Stromal cell of bone marrow (primary cell): ENCODE measurements around the gene RNASE9.
A peak's percentile ranks its signal among the peaks of the same experiment; 100 is the strongest.
"Not testable (repeated sequence)": the region's sequence is repeated elsewhere in the genome, so short reads cannot be mapped to it uniquely, and the experiment has no call there.

Experiments used
- DNase-seq: peaks from one replicate; pipeline ENCODE4 v3.0.0-alpha.2; 2012; ENCODE audit warnings: low read depth

Gene RNASE9

DNA sequence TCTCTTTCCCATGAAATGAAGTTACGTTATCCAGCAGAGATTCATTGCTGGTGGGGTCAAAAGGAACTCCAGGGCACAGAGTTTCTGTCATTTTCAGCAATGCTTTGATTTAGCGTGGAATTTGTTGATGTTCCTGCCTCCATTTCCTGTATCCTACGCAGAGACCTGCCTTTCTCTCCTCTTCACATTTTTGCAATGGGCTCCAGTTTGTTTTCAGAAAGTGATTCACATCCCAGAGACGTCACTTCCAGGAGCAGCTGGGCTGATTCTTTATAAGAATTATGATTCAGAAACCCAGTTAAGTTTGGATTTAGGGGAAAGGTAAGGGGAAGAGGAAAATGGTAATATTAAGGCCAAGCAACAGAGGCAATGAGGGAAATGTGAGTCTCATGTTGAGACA, 43.9 kb downstream of the RNASE9 start:
- peak; percentile 59 for DNase-seq

DNA sequence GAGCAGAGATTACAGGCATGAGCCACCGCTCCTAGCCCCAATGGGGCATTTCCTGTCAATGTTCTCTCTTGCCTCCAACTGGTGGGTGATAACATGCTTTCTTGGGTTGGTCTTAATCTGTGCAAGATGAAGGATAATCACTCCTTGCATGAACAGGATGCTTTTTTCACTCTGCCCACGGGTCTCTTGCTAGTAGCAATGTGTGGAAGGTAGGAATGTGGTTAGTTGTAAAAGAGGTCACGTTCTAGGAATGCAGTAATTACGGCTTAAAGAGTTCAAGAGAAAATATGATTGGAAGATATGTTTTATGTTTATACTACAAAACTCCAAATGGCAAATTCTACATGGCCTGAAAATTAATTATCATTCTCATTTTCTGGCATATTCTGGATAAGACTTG, 45.0 kb downstream of the RNASE9 start:
- DNase-seq, result no peak

DNA sequence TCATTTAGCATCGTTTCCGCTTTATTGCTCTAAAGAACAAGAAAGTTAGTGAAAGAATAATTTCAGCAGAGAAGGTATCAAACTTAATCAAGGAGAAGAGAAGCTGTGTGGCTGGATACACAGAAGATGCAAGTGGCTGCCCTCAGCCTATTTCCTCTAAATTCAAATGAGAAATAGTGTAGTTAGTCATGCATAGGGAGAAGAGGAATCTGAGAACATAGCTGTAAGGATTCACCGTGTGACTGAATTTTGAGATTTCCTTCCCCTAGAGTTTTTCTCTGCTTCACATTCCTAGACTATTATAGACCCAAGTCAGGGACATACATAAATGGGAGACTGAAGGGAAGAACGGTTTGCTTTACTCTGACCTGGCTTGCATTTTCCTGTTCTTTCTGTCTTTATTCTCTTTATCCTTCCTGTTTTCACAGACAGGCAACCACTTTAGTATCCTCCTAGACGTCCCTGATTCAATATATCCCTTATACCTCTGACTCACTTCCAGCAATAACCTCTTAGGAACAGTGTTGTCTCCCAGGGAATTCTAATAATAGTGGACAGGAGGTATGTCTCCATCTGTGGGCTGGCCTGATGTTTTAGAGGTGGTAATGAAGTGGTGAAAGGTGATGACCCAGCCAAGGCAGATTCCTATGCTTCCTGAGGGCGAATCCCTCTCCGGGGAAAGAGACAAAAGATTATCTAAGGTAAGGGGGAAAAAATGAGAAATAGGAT, 48.5 kb downstream of the RNASE9 start:
- no peak for DNase-seq

DNA sequence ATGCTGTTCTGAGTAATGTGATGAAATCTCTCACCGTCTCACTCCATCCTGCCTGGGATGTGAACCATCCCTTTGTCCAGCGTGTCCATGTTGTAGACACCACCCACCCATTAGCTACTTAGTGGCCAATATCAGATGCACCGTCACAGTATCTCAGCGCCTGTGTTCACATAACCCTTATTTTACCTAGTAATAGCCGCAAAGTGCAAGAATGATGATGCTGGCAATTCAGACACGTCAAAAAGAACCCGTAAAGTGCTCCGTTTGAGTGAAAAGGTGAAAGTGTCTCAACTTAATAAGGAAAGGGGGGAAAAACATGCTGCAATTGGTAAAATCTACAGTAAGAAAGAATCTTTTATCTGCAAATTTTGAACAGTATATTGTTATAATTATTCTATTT, 52.5 kb downstream of the RNASE9 start:
- DNase-seq, result no peak

DNA sequence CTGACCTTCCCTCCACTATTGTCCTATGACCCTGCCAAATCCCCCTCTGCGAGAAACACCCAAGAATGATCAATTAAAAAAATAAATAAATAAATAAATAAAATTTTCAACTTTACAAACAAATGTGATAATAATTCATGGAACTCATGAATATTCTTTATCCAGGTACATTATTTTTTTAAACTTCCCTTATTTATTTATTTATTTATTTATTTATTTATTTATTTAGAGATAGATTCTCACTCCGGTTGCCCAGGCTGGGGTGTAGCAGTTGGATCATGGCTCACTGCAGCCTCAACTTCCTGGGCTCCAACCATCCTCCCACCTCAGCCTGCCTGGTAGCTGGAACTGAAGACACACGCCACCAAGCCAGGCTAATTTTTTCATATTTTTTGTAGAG, 53.3 kb downstream of the RNASE9 start:
- not testable (repeated sequence) for DNase-seq

DNA sequence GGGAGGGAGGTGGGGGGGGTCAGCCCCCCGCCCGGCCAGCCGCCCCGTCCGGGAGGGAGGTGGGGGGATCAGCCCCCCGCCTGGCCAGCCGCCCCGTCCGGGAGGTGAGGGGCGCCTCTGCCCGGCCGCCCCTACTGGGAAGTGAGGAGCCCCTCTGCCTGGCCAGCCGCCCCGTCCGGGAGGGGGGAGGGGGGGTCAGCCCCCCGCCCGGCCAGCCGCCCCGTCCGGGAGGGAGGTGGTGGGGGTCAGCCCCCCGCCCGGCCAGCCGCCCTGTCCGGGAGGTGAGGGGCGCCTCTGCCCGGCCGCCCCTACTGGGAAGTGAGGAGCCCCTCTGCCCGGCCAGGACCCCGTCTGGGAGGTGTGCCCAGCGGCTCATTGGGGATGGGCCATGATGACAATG, 54.1 kb downstream of the RNASE9 start:
- not testable (repeated sequence) for DNase-seq

DNA sequence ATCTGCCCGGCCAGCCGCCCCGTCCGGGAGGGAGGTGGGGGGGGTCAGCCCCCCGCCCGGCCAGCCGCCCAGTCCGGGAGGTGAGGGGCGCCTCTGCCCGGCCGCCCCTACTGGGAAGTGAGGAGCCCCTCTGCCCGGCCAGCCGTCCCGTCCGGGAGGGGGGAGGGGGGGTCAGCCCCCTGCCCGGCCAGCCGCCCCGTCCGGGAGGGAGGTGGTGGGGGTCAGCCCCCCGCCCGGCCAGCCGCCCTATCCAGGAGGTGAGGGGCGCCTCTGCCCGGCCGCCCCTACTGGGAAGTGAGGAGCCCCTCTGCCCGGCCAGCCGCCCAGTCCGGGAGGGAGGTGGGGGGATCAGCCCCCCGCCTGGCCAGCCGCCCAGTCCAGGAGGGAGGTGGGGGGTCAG, 54.6 kb downstream of the RNASE9 start:
- not testable (repeated sequence) for DNase-seq
